Fibroblast of peridontal ligament (primary cell): ENCODE data around the gene TSPAN18.
"Not testable (repeated sequence)": the region's sequence is repeated elsewhere in the genome, so short reads cannot be mapped to it uniquely, and the experiment has no call there.

ENCODE experiments used
- DNase-seq: peaks from one replicate; pipeline ENCODE4 v3.0.0-alpha.2; 2010; ENCODE audit errors: extremely low read depth

The TSPAN18 gene

GRCh38 chr11:44868455-44869421, 142.0 kb downstream of the TSPAN18 start:
- no peak for DNase-seq

DNA sequence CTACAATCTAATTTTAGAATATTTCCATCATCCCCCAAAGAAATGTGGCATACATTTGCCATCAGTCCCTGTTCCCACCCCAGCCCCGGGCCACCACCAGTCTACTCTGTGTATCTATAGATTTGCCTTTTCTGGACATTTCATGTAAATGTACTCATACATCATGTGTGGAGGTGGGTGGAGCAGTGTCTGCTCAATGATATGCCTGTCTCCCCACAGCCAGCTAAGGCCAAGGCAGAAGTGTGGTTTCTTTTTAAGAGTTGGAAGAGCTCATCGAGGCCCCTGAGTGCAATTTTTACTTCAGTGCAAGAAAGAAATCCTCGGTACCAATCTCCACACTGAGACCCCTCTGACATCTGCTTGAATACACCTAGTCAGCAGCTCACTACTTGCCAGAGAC, 143.4 kb downstream of the TSPAN18 start:
- DNase-seq = no peak

DNA sequence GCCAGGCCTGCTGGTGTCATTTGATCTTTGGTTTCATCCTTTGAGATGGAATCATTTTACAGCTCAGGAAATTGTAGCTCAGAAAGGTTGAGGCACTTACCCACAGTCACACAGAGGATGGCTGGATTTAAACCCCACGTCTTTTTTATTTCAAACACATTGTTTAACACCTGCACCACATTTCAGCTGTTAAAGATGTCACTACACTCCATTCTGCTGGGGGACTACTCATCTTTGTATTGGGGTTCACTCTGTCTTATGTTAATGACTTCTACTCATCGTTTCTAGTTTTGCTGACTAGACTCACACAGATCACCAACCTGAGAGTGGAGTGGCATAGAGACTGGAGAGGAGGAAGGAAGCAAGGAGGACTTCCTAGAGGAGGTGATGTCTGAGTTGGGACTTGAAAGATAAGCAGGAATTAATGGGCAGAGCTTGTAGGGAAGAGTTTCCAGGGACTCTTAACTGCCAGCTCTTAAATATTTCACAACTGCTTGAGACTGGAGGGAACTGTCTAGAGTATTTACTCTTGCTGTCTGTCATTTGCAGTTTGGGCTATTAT, 143.9 kb downstream of the TSPAN18 start:
- no peak for DNase-seq

- DNase-seq = not testable (repeated sequence)
Observed at GRCh38 chr11:44871682-44872081, 144.9 kb downstream of the TSPAN18 start.

- no peak for DNase-seq
Observed at GRCh38 chr11:44872556-44872955, 145.8 kb downstream of the TSPAN18 start.

GRCh38 chr11:44873537-44873936, 146.8 kb downstream of the TSPAN18 start:
- DNase-seq = no peak

- no peak for DNase-seq
Observed at GRCh38 chr11:44874284-44874683, 147.5 kb downstream of the TSPAN18 start.

DNA sequence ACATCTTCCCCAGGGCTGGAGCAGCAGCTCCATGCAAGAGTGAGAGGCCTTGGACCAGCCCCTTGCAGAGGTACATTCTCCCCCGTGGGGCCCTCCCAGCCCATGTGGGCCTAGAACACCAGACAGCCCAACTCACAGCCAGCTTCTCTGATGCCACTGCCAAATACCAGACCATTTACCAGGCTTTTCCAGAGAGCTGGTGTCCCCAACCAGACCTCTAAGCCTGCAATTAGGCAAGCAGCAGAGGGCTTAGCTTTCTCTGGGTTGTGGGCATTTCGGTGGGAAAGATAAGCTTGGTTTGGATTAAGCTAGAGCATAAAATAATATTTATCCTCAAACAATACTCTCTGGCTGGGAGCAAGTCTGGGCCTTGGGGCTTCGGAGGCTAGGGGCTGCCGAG, 148.3 kb downstream of the TSPAN18 start:
- no peak for DNase-seq

DNA sequence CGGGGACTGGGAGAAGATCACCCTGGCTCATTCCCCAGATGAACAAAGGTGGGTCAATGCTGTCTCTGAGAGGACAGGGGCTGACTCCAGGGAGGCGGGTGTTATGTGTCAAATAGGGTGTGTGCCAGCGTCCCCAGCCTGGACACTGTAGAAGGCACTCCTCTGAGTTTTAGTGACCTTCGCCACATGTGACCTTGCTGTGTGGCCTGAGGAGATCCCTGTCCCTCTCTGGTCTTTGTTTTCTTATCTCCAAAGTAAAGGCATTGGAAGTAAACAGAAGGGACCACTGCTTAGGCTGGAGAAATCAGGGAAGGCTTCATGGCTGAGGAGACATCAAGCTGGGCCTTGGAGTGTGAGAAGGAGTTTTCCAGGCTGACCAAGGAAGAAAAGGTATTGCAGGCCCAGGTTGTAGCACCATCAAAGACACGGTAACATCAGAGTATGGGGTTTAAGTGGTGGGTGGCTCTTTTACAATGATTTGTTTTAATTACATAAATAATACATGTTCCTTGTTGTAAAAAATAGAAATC, 149.5 kb downstream of the TSPAN18 start:
- no peak for DNase-seq

DNA sequence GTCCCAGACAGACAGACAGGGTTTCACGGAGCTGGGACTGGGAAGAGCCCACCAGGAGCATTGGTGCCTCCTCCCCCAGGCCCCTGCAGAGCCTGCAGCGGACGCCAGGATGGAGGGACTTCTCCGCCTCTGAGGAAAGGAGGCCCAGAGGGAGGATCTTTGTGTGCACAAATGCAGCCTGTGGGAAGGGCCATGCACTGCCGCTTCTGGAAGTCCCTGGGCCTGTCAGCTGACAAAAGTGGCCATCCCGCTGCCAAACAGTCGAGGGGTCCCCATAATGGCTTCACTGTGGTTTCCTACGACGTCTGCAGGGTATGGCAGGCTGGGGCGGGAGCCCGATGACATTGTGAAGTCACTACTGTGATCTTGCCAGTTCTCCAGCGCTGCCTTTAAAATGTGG, 150.1 kb downstream of the TSPAN18 start:
- no peak for DNase-seq

GRCh38 chr11:44877571-44878497, 151.1 kb downstream of the TSPAN18 start:
- peak; percentile 9 for DNase-seq

DNA sequence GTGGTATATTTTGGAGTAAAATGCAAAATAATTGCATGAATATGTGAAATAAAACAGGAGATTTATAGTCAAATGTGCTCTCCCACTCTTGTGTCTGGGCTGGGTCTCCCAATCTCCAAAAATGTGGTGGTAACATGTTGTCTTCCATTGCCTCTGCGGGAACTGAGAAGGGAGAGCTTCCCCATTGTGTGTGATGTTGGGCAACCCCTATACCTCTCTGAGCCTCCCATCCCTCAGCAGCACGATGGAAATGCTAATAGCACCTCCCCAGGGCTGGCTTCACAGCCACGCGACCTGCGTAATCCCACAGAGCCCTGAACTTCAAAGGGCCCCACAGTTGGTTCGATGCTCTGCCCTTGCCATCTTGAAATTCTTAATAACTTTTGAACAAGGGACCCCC, 151.9 kb downstream of the TSPAN18 start:
- no peak for DNase-seq

- DNase-seq = no peak
Observed at GRCh38 chr11:44879432-44879831, 152.7 kb downstream of the TSPAN18 start.

- no peak for DNase-seq
Observed at GRCh38 chr11:44880511-44880910, 153.7 kb downstream of the TSPAN18 start.

GRCh38 chr11:44880953-44881352, 154.2 kb downstream of the TSPAN18 start:
- DNase-seq = no peak

GRCh38 chr11:44883277-44883676, 156.5 kb downstream of the TSPAN18 start:
- DNase-seq = no peak

DNA sequence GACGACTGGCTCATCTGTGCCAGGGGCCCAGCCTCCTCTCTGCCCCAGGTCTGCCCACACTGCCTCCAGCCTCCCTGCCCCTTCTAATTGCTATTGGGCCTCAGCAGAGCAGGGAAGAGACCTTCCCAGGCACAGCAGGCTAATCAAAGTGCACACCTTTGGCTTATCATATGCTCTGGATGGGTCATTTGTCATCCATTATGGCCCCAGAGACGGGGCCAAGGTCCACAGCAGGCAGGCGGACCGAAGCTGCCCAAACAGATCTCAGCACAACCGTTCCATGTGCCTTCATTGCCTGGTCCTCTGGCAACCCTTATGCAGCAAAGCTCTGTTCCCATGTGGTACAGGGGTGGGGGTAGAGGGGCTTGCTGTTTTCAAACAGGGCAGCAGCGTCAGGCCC, 157.3 kb downstream of the TSPAN18 start:
- DNase-seq = no peak

- no peak for DNase-seq
Observed at GRCh38 chr11:44885065-44885810, 158.5 kb downstream of the TSPAN18 start.

DNA sequence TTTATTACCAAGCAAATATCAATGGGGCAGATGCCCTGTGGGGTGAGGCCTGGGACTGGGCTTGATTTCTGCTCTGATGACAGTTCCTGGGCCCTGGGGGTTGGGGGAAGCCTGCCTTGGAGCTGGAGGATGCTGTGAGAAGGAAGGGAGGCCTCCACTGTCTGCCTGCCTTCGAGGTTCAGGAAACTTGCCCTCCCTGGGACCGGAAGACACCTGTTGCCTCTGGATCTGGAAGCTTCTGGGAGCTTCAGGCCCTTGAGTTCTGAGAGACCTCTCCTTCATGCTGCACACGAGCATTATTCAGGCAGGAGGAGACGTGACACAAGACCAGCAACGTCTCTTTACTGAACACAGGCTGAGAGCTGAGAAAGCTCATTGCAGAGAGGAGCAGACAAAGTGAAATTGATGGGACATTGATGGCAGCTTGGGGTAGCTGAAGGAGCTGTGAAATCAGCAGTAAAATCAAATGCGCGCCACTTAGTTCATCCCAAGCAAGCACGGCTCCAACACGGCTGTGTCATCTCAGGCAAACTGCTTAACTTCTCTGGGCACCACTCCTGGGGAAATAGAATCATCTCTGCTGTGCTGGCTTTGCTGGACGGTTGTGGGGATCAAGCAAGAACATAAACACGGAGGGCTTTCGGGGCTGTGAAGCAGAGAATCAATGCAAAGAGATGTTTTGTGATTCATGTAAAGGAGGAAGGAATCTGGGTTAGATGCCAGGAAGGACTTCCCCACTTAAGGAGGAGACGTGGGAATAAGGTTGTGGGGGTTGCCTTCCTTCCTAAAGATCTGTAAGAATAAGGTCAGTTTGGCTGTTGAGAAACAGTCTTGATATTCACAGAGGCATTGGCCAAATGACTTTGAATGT, 159.4 kb downstream of the TSPAN18 start:
- no peak for DNase-seq

- DNase-seq = peak; percentile 77
Observed at GRCh38 chr11:44886790-44887140, 160.0 kb downstream of the TSPAN18 start.
